HG02840 (cell line): Measurements from ENCODE around the gene CNGB1.
"Not testable (repeated sequence)": the region's sequence is repeated elsewhere in the genome, so short reads cannot be mapped to it uniquely, and the experiment has no call there.

ENCODE experiments used
- ATAC-seq: cut with Tn5 transposase; IDR thresholded peaks from one replicate; pipeline ENCODE4 v1.9.1; 2021; ENCODE audit warnings: mild to moderate bottlenecking, moderate library complexity, moderate number of reproducible peaks; ENCODE audit not compliant: unreplicated experiment, low FRiP score

Gene CNGB1

DNA sequence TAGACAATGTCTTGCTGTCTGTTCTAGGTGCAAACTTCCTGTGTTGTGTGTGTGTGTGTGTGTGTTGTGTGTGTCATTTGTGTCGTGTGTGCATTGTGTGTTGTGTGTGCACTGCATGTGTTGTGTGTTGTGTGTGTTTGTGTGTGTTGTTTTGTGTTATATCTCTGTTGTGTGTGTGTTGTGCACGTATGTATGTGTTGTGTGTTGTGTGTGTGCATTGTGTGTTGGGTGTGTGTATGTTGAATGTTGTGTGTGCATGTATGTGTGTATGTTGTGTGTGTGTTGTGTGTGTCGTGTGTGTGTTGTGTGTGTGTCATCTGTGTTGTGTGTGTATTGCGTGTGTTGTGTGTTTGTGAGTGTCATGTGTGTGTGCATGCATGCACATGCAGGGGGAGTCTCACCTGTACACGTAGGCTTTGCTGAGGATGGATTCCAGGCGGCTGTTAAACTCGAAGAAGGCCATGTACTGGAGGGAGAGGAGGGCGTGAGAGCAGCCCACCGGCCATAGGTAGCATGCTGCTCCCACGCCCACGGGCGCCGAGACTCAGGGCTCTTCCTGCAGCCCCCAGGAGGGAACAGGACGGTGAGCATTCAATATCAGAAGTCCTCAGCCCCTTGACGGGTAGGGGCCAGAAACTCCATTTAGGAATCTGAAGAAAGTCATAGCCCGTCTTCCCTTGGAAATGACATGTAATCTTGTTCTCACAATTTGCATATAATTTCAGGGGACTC lies 58.2 kb downstream of the CNGB1 start:
- ATAC-seq, result no peak

DNA sequence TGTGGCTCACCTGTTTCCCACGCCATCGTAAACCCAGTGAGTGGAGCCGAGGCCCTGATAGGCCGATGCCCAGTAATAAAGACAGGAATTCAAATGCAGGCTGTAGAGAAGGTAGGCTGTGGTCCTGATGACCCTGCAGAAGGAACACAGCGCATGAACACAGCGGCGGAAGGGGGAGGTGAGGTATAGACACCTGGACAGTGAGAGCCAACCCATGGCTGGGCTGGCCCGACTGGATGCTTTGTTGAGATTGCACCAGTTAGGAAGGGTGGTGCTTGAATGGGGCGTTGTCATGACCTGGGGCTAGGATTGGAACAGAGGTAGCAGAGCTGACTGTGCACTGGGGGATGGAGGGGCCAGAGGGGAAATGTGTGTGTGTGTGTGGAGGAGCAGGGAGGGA lies 59.2 kb downstream of the CNGB1 start:
- ATAC-seq, result no peak

DNA sequence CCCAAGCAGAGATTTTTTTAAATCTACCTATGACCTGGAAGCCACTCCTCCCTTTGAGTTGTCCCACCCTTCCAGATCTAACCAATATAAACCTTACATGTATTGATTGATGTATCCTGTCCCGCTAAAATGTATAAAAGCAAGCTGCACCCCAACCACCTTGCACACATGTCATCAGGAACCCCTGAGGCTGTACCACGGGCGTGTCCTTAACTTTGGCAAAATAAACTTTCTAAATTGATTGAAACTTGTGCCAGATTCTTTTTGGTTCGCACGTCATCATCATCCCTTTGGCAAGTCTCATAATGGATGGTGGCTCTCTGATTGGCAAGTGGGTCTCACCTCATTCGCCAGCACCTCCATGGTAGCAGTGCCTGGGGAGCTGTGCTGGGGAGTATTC lies 60.2 kb downstream of the CNGB1 start:
- no peak for ATAC-seq

DNA sequence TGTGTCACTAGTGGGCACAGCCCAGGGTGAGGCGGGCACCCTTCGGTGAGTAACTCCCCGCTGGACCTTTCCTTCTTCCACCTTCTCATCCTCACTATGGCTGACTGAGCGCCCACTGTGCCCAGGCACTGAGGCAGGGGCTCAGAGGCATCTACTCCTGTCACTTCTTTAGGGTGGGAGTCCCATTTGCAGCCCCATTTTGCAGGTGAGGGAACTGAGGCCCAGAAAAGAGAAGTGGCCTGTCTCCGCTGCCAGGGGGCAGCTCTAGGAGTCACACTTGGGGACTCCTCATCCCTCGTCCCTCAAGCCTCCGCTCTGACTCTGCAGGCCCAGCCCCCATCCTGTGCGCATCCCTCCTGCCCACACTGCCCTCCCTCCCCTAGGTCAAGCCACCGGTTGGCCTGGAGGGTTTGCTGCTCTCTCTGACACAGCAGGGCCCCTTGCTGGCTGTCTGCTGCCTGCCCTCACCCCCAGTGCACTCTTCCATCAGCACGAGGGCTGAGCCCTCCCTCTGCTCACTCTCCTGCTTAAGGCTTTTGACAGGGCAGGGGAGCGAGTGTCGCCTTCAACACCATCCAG lies 62.4 kb downstream of the CNGB1 start:
- no peak for ATAC-seq

DNA sequence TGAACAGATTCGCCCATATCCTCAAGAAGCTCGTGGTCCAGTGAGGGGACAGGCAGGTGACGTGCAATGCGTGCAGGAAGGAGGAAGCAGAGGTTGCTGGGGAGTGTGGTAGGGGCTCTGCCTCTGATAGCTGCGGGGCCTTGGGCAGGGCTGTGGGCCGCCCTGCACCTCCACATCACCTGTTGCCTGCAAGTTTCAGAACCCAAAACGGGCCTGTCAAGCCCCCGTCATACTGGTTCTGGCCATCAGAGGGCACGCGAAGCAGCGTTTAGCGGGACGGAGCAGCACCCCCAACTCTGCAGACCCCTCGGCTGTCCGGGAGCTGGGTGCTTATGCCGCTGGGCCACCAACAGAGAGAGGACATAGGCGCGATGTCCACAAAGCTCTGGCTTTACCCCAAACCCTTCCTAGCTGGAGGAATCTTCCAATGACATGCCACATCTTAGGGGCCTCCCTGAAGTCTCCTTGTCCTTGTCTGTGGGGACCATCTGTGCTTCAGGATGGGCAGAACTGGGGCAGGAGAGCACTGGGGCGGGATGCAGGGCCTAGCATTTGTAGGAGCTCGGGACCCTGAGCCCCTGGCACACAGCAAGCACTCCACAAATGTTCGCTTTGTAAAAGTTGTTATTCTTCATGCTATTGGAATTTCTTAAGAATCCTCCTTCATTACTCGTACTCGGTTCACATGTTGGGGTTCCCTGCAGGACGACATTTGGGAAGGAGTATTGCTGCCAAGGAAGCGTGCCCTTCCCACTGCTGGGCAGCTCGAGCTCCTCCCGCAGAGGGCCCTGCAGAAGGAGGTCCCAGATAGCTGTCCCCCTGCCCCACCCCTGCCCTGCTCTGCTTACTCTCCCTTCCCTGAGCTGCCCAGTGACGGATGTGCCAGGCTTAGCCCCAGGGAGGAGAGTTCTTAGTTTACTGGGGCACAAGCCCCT lies 64.3 kb downstream of the CNGB1 start:
- ATAC-seq, result no peak

DNA sequence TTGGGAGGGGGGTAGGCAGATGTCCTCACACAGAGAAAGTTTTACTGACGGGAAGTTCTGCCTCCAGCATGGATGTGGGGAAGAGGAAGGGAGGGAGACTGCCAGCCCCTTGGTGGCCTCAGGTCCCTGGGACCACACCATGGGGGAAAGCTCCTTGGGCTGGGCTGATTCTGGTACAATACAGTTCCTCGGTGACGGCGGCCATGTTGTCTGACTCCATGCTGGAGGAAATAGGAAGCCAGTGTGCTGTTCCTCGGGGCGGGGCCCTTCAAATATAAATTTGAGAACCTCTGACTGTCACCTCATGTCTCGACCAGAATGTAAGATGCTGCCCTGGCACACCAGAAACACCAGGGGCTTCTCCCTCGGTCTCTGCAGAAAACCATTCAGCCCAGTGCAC lies 66.8 kb downstream of the CNGB1 start:
- no peak for ATAC-seq

DNA sequence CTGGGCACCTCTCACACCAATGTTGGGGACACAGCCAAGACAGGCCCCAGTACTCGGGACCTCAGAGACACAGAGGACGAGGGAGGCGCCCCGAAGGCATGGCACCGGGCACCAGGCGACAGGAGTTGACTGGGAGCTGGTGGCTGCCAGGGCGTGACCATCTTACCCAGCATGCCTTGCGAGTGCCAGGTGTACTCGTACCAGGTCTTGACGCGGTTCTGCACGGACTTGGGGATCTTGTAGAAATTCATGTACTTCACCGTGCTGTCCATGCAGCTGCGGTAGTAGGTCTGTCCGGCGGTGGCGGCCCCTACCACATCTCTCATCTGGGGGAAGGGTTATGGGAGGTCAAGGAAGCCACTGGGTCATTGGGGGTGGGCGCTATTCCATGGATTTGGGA lies 67.3 kb downstream of the CNGB1 start:
- ATAC-seq, result no peak

DNA sequence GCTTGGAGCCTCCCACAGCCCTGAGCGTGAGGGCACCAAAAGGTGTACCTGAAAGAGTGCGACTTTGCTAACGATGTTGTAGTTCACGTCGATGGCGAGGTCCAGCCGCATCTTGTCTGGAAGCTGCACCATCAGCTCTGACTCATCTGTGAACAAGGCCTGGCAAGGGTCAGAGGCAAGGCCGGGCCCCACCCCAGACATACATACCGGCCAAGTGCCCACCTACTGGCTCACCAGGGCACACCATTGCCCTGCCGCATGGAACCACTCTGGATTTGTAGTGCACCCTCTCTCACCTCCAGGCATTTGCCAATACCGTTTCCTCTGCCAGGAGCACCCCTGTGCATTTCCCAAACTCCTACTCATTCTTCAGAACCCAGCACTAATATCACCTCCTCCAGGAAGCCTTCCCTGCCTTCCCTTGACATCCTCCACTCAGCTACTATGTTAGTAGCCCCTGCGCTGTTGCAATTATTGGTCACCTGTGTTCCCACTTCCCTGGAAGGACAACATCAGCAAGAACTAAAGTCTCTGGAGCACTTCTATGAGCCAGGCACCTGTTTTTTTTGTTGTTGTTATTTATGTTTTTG lies 69.4 kb downstream of the CNGB1 start:
- ATAC-seq, result no peak

DNA sequence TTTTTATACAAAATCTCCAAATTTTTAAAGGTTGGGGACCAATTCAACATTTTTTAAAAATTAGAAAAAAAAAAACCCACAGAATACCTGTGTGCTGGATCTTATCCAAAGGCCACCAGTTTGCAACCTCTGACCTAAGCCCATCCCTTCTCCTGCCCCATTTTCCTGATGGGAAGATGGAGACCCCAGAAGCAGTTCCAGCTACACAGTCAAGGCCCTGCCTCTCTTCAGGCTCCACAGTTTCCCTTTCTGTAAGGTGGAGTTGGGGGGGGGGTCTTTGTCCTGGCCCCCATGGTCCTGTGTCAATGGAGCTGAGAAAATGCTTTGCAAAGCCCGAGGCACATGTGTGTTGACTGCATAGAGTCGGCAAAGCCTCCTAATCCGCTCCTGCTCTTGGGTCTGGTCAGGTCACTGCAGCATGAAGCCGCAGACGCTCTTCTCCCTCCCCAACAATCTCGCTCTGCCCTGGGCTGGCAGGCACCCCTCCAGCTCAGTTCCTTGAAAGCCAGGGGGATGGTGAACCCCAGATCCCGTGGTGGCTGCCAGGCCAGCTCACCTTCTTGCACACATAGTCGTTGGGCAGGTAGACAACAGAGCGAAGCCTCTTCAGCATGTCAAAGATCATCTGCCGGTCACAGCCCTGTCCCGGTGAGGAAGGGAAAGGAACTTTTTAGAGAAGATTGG lies 70.0 kb downstream of the CNGB1 start:
- no peak for ATAC-seq

DNA sequence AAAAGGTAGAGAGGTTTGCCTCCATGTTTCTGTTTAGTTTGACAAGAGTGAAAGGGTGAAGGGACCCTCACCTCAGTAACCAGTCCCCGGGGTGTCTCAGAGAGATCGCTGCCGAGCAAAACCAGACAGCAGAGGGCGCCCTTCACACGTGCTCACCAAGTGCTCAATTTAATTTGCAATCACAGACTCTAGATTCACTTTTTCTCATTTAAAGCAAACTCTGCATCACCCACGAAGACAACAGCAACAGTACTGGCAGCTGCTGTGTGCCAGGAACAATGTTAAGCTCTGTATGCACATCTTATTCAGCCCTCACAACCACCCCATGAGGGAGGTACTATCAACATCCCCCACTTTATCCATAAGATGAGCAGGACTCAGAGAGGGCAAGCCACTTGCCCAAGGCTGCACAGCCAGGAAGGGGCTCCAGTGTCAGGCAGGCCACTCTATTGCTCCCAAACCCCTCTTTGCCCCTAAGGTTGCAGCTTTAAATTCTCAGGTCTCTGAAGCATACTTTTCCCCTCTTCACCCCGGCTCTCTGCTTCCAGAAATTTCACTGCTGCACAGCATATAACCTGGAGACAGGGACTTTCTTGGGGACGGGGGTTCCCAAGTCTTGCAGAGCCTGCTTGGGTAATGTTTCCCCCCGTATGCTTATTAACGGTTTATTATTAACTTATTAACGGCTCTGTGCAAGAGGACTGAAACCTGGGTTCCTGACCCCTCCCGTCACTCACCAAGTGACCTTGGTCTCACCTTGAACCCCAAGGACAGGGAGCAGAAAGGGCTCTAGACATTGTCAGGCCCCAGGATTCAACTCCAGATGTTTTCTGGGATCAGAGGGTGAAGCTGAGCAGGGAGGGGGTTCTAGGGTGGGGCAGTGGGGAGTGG lies 70.9 kb downstream of the CNGB1 start:
- no peak for ATAC-seq

DNA sequence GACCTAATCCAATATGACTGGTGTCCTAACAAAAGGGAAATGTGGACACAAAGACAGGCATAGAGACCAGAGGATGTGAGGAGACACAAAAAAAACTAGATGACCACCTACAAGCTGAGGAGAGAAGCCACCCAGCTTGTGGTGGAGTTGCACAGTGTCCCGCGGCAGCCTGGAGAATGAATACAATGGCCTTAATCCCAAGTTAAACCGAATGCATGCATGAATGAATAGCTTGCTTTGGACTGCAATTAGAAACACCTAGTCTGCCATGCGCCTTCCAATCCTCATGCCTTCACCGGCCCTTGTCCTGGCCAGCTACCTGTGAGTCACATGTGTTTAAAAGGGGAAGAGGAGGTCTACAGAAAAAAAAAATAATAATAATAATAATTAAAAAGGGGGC lies 72.0 kb downstream of the CNGB1 start:
- no peak for ATAC-seq

DNA sequence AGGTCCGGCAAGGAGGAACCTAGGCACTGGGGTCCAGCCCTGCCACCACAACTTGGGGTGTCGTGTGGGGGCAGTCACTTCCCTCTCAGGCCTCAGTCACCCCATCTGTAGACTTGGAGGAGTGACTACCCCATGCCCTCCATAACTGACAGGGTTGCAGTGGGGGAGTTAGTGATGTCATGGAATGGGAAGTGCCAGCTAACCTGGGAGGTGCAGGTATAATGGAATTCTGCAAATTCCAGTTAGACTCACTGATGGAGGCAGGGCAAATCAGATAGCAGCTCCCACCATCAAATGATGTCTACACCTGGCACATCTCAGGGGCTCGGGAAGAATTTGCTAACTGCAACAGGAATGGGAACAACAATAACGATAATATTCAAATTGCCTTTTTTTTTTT lies 72.9 kb downstream of the CNGB1 start:
- ATAC-seq, result no peak

DNA sequence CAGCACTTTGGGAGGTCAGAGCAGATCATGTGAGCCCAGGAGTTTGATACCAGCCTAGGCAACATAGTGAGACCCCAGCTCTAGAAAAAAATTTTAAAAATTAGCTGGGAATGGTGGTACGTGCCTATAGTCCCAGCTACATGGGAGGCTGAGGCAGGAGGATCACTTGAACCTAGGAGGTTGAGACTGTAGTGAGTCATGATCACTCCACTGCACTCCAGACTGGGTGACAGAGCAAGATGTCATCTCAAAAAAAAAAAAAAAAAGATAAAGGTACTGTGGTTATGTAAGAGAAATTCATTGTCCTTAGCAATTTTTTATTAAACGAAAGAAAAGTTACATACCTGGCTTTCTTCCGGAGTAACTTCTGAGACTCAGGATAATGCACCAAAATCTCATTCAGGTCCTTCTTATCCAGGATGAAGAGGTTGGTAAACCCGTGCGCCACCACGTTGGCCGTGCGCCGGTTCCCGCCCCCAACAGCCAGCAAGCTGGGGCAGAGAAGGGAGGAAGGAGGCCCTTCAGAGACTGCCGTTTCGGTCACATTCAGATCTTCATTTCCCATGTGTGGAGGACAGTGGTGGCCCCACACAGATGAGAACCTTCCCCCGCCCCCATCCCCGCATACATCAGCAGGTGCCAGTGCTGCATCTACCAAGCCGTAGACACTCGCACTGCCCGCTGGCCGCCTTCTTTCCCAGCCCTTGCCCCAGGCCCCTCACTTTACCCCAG lies 73.7 kb downstream of the CNGB1 start:
- ATAC-seq, result no peak

DNA sequence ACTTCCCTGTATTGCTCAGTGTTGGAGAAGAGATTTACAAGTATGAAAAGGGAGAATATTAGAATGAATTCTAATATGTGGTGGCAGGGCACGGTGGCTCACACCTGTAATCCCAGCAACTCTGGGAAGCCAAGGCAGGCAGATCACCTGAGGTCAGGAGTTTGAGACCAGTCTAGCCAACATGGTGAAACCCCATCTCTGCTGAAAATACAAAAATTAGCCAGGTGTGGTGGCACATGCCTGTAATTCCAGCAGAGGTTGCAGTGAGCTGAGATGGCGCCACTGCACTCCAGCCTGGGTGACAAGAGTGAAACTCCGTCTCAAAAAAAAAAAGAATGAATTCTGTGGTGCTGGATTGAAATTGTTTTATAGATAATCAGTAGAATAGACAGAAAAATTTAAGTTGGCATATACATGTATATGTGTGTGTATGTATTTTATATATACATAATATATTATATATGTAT lies 75.8 kb downstream of the CNGB1 start:
- ATAC-seq, result not testable (repeated sequence)

DNA sequence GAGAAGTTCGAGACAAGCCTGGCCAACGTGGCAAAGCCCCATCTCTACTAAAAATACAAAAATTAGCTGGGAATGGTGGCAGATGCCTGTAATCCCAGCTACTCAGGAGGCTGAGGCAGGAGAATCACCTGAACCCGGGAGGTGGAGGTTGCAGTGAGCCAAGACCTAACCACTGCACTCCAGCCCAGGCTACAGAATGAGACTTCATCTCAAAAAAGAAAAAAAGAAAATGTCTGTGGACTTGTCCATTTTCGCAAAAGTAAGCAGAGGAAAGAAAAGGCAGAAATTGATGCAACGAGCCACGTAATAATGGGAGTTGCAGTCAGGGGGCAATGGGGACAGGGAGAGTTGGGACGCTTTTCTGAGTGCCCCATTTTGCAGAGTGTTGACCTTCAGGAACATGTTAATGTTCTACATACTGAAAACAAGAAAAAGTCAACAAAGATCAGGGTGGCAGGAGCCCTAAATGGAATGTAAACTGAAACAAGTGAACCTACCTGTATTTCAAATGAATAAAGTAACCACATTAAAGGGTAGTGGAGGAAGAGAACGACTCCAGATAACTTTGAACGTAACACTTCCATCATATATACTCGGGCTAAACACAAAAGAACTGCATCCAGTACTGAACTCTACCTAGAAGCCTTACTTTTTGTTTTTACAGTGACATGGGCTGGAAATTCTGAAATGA lies 76.4 kb downstream of the CNGB1 start:
- no peak for ATAC-seq

DNA sequence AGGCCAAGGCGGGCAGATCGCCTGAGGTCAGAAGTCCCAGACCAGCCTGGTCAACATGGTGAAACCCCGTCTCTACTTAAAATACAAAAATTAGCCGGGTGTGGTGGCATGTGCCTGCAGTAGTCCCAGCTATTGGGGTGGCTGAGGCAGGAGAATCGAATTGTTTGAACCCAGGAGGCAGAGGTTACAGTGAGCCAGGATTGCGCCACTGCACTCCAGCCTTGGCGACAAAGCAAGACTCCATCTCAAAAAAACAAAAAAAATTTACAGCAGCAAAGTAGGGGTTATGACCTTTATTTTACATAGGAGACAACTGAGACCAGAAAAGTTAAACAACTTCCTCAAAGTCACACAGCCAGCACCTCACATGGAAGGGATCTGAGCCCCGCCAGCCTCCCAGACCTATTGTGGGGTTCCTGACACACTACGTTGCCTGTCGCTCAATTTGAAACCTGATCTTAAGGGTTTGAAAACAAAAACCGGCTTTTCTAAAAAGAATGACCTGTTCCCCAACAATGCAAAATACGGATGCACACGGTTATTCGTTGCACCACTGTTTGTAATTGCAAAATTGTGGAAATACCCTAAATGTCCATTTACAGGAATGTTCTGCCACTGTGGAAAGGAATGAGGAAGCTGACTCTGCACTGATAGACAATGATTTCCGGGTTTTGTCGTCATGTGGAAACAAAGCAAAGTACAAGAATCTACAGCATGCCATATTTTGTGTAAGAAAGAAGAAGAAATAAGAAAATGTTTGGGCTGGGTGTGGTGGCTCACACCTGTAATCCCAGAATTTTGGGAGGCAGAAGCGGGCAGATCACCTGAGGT lies 77.2 kb downstream of the CNGB1 start:
- no peak for ATAC-seq

DNA sequence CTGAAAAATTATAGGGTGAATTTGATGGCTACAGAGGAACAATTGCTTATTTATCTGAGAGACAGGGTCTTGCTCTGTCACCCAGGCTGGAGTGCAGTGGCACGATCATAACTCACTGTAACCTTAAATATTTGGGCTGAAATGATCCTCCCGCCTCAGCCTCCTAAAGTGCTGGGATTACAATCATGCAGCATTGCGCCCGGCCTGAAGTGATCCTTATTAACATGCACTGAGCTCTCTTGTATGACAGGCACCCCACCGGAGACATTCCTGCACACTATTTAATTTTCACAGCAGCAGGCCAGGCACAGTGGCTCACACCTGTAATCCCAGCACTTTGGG lies 77.7 kb downstream of the CNGB1 start:
- ATAC-seq, result no peak
